Right renal cortex interstitium (tissue), 3 donors: Measurements from ENCODE around the gene EPSTI1. TPM values are rescaled to one million over a fixed set of nuclear protein-coding genes. Genes with fewer than 3 reads are reported as not detected.

Experiments
- DNase-seq, 3 donors: peaks; one replicate each; pipeline ENCODE4 v3.0.0-alpha.2; 2013; ENCODE audit warnings: low read depth in 3 of 3, low spot score in 2 of 3
- polyA plus RNA-seq, 3 donors: library from polyadenylated mRNA; unstranded; fragments of 120-200 nt; gene quantifications; one replicate each; pipeline ENCODE4 v1.2.1, GENCODE V29; 2013; ENCODE audit not compliant: insufficient read length in 3 of 3

Gene EPSTI1
- polyA plus RNA-seq, 3 donors: 13.6 to 15.9 (median 15.0) TPM

- no peak for DNase-seq
Measured at GRCh38 chr13:42976066-42976465, 16.0 kb downstream of the EPSTI1 start.

- no peak for DNase-seq
Measured at GRCh38 chr13:42973581-42973980, 18.5 kb downstream of the EPSTI1 start.

- DNase-seq: no peak
Measured at GRCh38 chr13:42971691-42972347, 20.2 kb downstream of the EPSTI1 start.

GRCh38 chr13:42970824-42971690 lies 21.0 kb downstream of the EPSTI1 start:
- no peak for DNase-seq

- peak in 1 of 3 donors; percentile 69 for DNase-seq
Measured at GRCh38 chr13:42969565-42970172, 22.4 kb downstream of the EPSTI1 start.

- no peak for DNase-seq
Measured at GRCh38 chr13:42968906-42969305, 23.1 kb downstream of the EPSTI1 start.

GRCh38 chr13:42967660-42968059 lies 24.4 kb downstream of the EPSTI1 start:
- no peak for DNase-seq

- no peak for DNase-seq
Measured at GRCh38 chr13:42965281-42965680, 26.8 kb downstream of the EPSTI1 start.

- no peak for DNase-seq
Measured at GRCh38 chr13:42964761-42965161, 27.3 kb downstream of the EPSTI1 start.

- DNase-seq: no peak
Measured at GRCh38 chr13:42959615-42960014, 32.4 kb downstream of the EPSTI1 start.

GRCh38 chr13:42957881-42958280 lies 34.2 kb downstream of the EPSTI1 start:
- no peak for DNase-seq

GRCh38 chr13:42950181-42950580 lies 41.9 kb downstream of the EPSTI1 start:
- no peak for DNase-seq

GRCh38 chr13:42947925-42948324 lies 44.1 kb downstream of the EPSTI1 start:
- no peak for DNase-seq

GRCh38 chr13:42946927-42947326 lies 45.1 kb downstream of the EPSTI1 start:
- no peak for DNase-seq

- DNase-seq: no peak
Measured at GRCh38 chr13:42929886-42930535, 62.0 kb downstream of the EPSTI1 start.

GRCh38 chr13:42926555-42926954 lies 65.5 kb downstream of the EPSTI1 start:
- no peak for DNase-seq

- DNase-seq: no peak
Measured at GRCh38 chr13:42926043-42926442, 66.0 kb downstream of the EPSTI1 start.

- DNase-seq: no peak
Measured at GRCh38 chr13:42925626-42926025, 66.4 kb downstream of the EPSTI1 start.

GRCh38 chr13:42924344-42924743 lies 67.7 kb downstream of the EPSTI1 start:
- DNase-seq: no peak

GRCh38 chr13:42907745-42908144 lies 84.3 kb downstream of the EPSTI1 start:
- DNase-seq: no peak

- DNase-seq: no peak
Measured at GRCh38 chr13:42906257-42906656, 85.8 kb downstream of the EPSTI1 start.
